HUDEP-2 (cell line): ENCODE results near the gene SLC24A3.

Experiments
- DNase-seq, 76 experiments: peaks; one replicate each; lab custom pipeline; 2025; ENCODE audit not compliant: unreplicated experiment in 76 of 76; lab: John Stamatoyannopoulos, UW

Gene SLC24A3

GRCh38 chr20:19449051-19449450 is 236.6 kb downstream of the SLC24A3 start:
- no peak for DNase-seq

GRCh38 chr20:19451231-19451922 is 238.9 kb downstream of the SLC24A3 start:
- no peak for DNase-seq

- no peak for DNase-seq
Measured at GRCh38 chr20:19451923-19452295, 239.5 kb downstream of the SLC24A3 start.

GRCh38 chr20:19453410-19453809 is 241.0 kb downstream of the SLC24A3 start:
- DNase-seq, result no peak

- no peak for DNase-seq
Measured at GRCh38 chr20:19453862-19454261, 241.4 kb downstream of the SLC24A3 start.

GRCh38 chr20:19456595-19457395 is 244.4 kb downstream of the SLC24A3 start:
- no peak for DNase-seq

GRCh38 chr20:19457611-19458010 is 245.2 kb downstream of the SLC24A3 start:
- no peak for DNase-seq

GRCh38 chr20:19460386-19460785 is 247.9 kb downstream of the SLC24A3 start:
- DNase-seq, result no peak

GRCh38 chr20:19462491-19462890 is 250.0 kb downstream of the SLC24A3 start:
- no peak for DNase-seq

GRCh38 chr20:19463597-19463996 is 251.2 kb downstream of the SLC24A3 start:
- DNase-seq, result no peak

- DNase-seq, result no peak
Measured at GRCh38 chr20:19465536-19465935, 253.1 kb downstream of the SLC24A3 start.

- DNase-seq, result no peak
Measured at GRCh38 chr20:19466206-19466928, 253.9 kb downstream of the SLC24A3 start.

GRCh38 chr20:19473216-19473921 is 260.9 kb downstream of the SLC24A3 start:
- DNase-seq, result no peak

- DNase-seq, result no peak
Measured at GRCh38 chr20:19473922-19474286, 261.5 kb downstream of the SLC24A3 start.

- DNase-seq, result no peak
Measured at GRCh38 chr20:19478320-19478895, 266.0 kb downstream of the SLC24A3 start.

GRCh38 chr20:19482726-19483125 is 270.3 kb downstream of the SLC24A3 start:
- DNase-seq, result no peak

- no peak for DNase-seq
Measured at GRCh38 chr20:19483309-19483708, 270.9 kb downstream of the SLC24A3 start.

GRCh38 chr20:19486446-19486845 is 274.0 kb downstream of the SLC24A3 start:
- no peak for DNase-seq

- no peak for DNase-seq
Measured at GRCh38 chr20:19487420-19487819, 275.0 kb downstream of the SLC24A3 start.

- DNase-seq, result no peak
Measured at GRCh38 chr20:19491241-19491640, 278.8 kb downstream of the SLC24A3 start.

GRCh38 chr20:19492116-19492515 is 279.7 kb downstream of the SLC24A3 start:
- DNase-seq, result no peak
